Skeletal muscle tissue (tissue), 4 donors: ENCODE data around the gene SORCS3. TPM values are rescaled to one million over a fixed set of nuclear protein-coding genes. Genes with fewer than 3 reads are reported as not detected.

ENCODE experiments used
- H3K27ac ChIP-seq: one replicate; pipeline ENCODE4 v1.7.0; 2013; ENCODE audit warnings: mild to moderate bottlenecking, low read depth, low read length, inconsistent platforms
- H3K27me3 ChIP-seq, 3 donors: one replicate each; pipeline ENCODE4 v1.7.0; 2013; ENCODE audit warnings: low read length in 3 of 3; ENCODE audit not compliant: control insufficient read depth in 3 of 3, insufficient read depth in 3 of 3
- H3K36me3 ChIP-seq, 3 donors: one replicate each; pipeline ENCODE4 v1.7.0; 2013; ENCODE audit warnings: low read length in 3 of 3; ENCODE audit not compliant: control insufficient read depth in 3 of 3, insufficient read depth in 3 of 3
- H3K4me1 ChIP-seq, 3 donors: one replicate each; pipeline ENCODE4 v1.7.0; 2013; ENCODE audit warnings: low read length in 3 of 3, mild to moderate bottlenecking in 3 of 3; ENCODE audit not compliant: control insufficient read depth in 3 of 3, insufficient read depth in 3 of 3
- H3K4me3 ChIP-seq, 3 donors: one replicate each; pipeline ENCODE4 v1.7.0; 2013; ENCODE audit warnings: low read length in 3 of 3
- H3K9ac ChIP-seq, 3 donors: one replicate each; pipeline ENCODE4 v1.7.0; 2013; ENCODE audit warnings: low read length in 3 of 3, mild to moderate bottlenecking in 3 of 3, moderate library complexity in 2 of 3, low read depth in 1 of 3
- H3K9me3 ChIP-seq, 3 donors: one replicate each; pipeline ENCODE4 v1.7.0; 2013; ENCODE audit warnings: low read length in 3 of 3; ENCODE audit not compliant: control insufficient read depth in 3 of 3
- total RNA-seq: library from RNA; depleted of rRNA; stranded (reverse); fragments of >200 nt; gene quantifications from one replicate; pipeline ENCODE4 v1.2.3, GENCODE V29; 2014
- donor health status: Osteomylitis.

Gene SORCS3
- total RNA-seq, 1 donor from 2014 or later = 0.52 TPM

- no peaks in the 10 kb centered on the region for H3K9me3 ChIP-seq
- no peak overlapping the region for H3K9ac ChIP-seq
- no peaks in the 10 kb centered on the region for H3K4me1 ChIP-seq
- H3K27me3 ChIP-seq = no peaks in the 10 kb centered on the region
- H3K27ac ChIP-seq = no peak overlapping the region
- no peak overlapping the region for H3K4me3 ChIP-seq
- H3K36me3 ChIP-seq = no peaks in the 10 kb centered on the region
Measured at GRCh38 chr10:104811166-104811565, 170.1 kb downstream of the SORCS3 start.

- no peaks in the 10 kb centered on the region for H3K27me3 ChIP-seq
- no peak overlapping the region for H3K27ac ChIP-seq
- H3K9ac ChIP-seq = no peak overlapping the region
- H3K36me3 ChIP-seq = no peaks in the 10 kb centered on the region
- no peak overlapping the region for H3K4me3 ChIP-seq
- H3K4me1 ChIP-seq = no peaks in the 10 kb centered on the region
- no peaks in the 10 kb centered on the region for H3K9me3 ChIP-seq
Measured at GRCh38 chr10:104816501-104816900, 175.4 kb downstream of the SORCS3 start.

- Histone ChIP-seq H3K9ac (no peak overlapping the region), H3K27ac (no peak overlapping the region), H3K4me1 (no peaks in the 10 kb centered on the region), H3K9me3 (no peaks in the 10 kb centered on the region), H3K36me3 (no peaks in the 10 kb centered on the region), H3K27me3 (no peaks in the 10 kb centered on the region), H3K4me3 (no peak overlapping the region)
Measured at GRCh38 chr10:104819731-104820130, 178.6 kb downstream of the SORCS3 start.

- Histone ChIP-seq H3K4me1 (no peaks in the 10 kb centered on the region), H3K9me3 (no peaks in the 10 kb centered on the region), H3K36me3 (no peaks in the 10 kb centered on the region), H3K27ac (no peak overlapping the region), H3K9ac (no peak overlapping the region), H3K4me3 (no peak overlapping the region), H3K27me3 (no peaks in the 10 kb centered on the region)
Measured at GRCh38 chr10:104822088-104822487, 181.0 kb downstream of the SORCS3 start.

GRCh38 chr10:104824380-104825006, 183.4 kb downstream of the SORCS3 start:
- no peak overlapping the region for H3K27ac ChIP-seq
- H3K4me1 ChIP-seq = no peaks in the 10 kb centered on the region
- H3K9me3 ChIP-seq = no peaks in the 10 kb centered on the region
- H3K4me3 ChIP-seq = no peak overlapping the region
- no peak overlapping the region for H3K9ac ChIP-seq
- no peaks in the 10 kb centered on the region for H3K36me3 ChIP-seq
- no peaks in the 10 kb centered on the region for H3K27me3 ChIP-seq

GRCh38 chr10:104831272-104831671, 190.2 kb downstream of the SORCS3 start:
- H3K9ac ChIP-seq = no peak overlapping the region
- no peak overlapping the region for H3K27ac ChIP-seq
- no peaks in the 10 kb centered on the region for H3K4me1 ChIP-seq
- no peaks in the 10 kb centered on the region for H3K36me3 ChIP-seq
- H3K4me3 ChIP-seq = no peak overlapping the region
- no peaks in the 10 kb centered on the region for H3K27me3 ChIP-seq
- no peaks in the 10 kb centered on the region for H3K9me3 ChIP-seq

GRCh38 chr10:104834580-104834979, 193.5 kb downstream of the SORCS3 start:
- Histone ChIP-seq H3K9ac (no peak overlapping the region), H3K27ac (no peak overlapping the region), H3K36me3 (no peaks in the 10 kb centered on the region), H3K4me3 (no peak overlapping the region), H3K4me1 (no peaks in the 10 kb centered on the region), H3K27me3 (no peaks in the 10 kb centered on the region), H3K9me3 (no peaks in the 10 kb centered on the region)

GRCh38 chr10:104835422-104835821, 194.3 kb downstream of the SORCS3 start:
- Histone ChIP-seq H3K36me3 (no peaks in the 10 kb centered on the region), H3K9ac (no peak overlapping the region), H3K9me3 (no peaks in the 10 kb centered on the region), H3K27me3 (no peaks in the 10 kb centered on the region), H3K4me1 (no peaks in the 10 kb centered on the region), H3K4me3 (no peak overlapping the region), H3K27ac (no peak overlapping the region)

GRCh38 chr10:104842704-104843103, 201.6 kb downstream of the SORCS3 start:
- Histone ChIP-seq H3K4me3 (no peak overlapping the region), H3K27me3 (peaks cover 0 to 2% (median 0%) of the 10 kb centered on the region in 3 donors), H3K36me3 (no peaks in the 10 kb centered on the region), H3K9ac (no peak overlapping the region), H3K4me1 (no peaks in the 10 kb centered on the region), H3K27ac (no peak overlapping the region), H3K9me3 (peaks cover 0 to 2% (median 0%) of the 10 kb centered on the region in 3 donors)

- Histone ChIP-seq H3K27me3 (peaks cover 0 to 2% (median 0%) of the 10 kb centered on the region in 3 donors), H3K4me1 (no peaks in the 10 kb centered on the region), H3K27ac (no peak overlapping the region), H3K9ac (no peak overlapping the region), H3K36me3 (no peaks in the 10 kb centered on the region), H3K4me3 (no peak overlapping the region), H3K9me3 (peaks cover 0 to 2% (median 0%) of the 10 kb centered on the region in 3 donors)
Measured at GRCh38 chr10:104844073-104844472, 203.0 kb downstream of the SORCS3 start.
